Measurements from ENCODE around the gene CABS1.

CABS1 gene

GRCh38 chr4:70334681-70335080 is at the start of gene CABS1:
Gene CABS1, plus strand, starts transcription at chr4:70334981. Its CDS starts 59 bp downstream, at chr4:70335040.
- Mint-ChIP-seq H3K27ac (no peak within 1 kb of the TSS), H3K9me3 (ENCODE audit: low read depth) (no peaks in the 10 kb centered on the region), H3K4me1 (ENCODE audit: low read depth) (no peaks in the 10 kb centered on the region), H3K27me3 (no peaks in the 10 kb centered on the region), H3K4me3 (no peak within 1 kb of the TSS), H3K36me3 (no peaks in the 10 kb centered on the region)

- no peak overlapping the region for H3K27ac Mint-ChIP-seq
- no peak overlapping the region for H3K4me3 Mint-ChIP-seq
- H3K36me3 Mint-ChIP-seq, result no peaks in the 10 kb centered on the region
- H3K27me3 Mint-ChIP-seq, result no peaks in the 10 kb centered on the region
- peaks cover 9% of the 10 kb centered on the region for H3K9me3 Mint-ChIP-seq (ENCODE audit: low read depth)
- no peaks in the 10 kb centered on the region for H3K4me1 Mint-ChIP-seq (ENCODE audit: low read depth)
Measured at GRCh38 chr4:70288651-70289050, 46.1 kb upstream of the CABS1 start.

DNA sequence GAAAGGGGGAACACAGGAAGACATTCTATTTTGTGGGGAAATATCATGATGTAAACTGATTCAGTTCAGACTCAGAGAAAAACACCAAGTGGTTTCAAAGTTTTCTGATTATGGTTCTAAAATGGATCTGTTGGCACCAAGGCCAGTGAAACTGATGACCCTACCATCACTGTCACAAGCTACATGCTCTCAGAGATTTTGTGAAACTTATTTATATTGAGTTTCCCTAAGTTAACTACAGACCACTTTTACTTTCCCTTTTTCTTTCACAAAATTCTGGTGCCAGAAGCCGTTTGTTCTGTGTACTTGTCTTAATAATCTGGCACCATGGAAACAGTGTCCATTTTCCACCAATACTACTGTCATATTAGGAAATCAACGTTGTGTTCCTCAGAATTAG is 43.4 kb upstream of the CABS1 start:
- no peak overlapping the region for H3K4me3 Mint-ChIP-seq
- peaks cover 9% of the 10 kb centered on the region for H3K9me3 Mint-ChIP-seq (ENCODE audit: low read depth)
- no peak overlapping the region for H3K27ac Mint-ChIP-seq
- no peaks in the 10 kb centered on the region for H3K4me1 Mint-ChIP-seq (ENCODE audit: low read depth)
- H3K27me3 Mint-ChIP-seq, result no peaks in the 10 kb centered on the region
- H3K36me3 Mint-ChIP-seq, result no peaks in the 10 kb centered on the region

- Mint-ChIP-seq H3K27ac (no peak overlapping the region), H3K4me1 (ENCODE audit: low read depth) (no peaks in the 10 kb centered on the region), H3K4me3 (no peak overlapping the region), H3K27me3 (peaks cover 4% of the 10 kb centered on the region), H3K9me3 (ENCODE audit: low read depth) (peaks cover 6% of the 10 kb centered on the region), H3K36me3 (no peaks in the 10 kb centered on the region)
Measured at GRCh38 chr4:70297576-70297975, 37.2 kb upstream of the CABS1 start.

DNA sequence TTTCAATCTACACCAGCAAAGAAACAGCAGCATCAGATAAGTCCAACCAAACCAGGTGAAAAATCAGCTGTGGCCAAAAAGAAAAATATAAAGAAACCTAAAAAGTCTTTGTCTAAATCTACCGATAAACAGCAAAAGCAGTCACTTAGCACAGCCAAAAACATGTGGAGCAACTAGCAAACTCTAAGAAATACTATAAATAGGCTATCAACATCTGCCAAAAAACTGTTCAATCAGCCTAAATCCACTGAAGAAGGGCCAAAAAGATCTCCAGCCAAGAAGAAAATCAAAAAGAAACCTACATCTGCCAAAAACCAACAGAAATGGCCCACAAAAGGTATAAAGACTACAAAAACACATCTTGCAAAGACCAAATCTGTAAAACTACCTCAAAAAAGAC is 36.7 kb upstream of the CABS1 start:
- peaks cover 4% of the 10 kb centered on the region for H3K27me3 Mint-ChIP-seq
- H3K27ac Mint-ChIP-seq, result no peak overlapping the region
- no peaks in the 10 kb centered on the region for H3K36me3 Mint-ChIP-seq
- no peak overlapping the region for H3K4me3 Mint-ChIP-seq
- H3K4me1 Mint-ChIP-seq (ENCODE audit: low read depth), result no peaks in the 10 kb centered on the region
- peaks cover 4% of the 10 kb centered on the region for H3K9me3 Mint-ChIP-seq (ENCODE audit: low read depth)

DNA sequence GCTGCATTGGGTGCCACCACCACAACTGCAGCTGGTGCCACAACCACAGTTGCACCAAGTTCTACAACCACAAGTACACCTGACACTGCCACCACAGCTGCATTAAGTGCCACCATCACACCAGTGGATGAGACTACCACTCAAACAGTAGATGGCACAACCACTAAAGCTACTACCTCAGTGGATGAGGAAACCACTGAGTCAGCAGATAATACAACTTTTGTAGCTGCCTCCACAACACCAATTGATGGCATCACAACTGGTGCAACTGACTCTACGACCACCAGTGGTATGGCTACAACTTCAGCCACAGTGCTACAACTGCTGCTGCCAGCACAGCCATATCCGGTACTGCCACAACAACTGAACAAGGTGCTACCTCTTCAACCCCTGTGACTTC is 35.1 kb upstream of the CABS1 start:
- H3K27me3 Mint-ChIP-seq, result peaks cover 4% of the 10 kb centered on the region
- no peaks in the 10 kb centered on the region for H3K9me3 Mint-ChIP-seq (ENCODE audit: low read depth)
- H3K4me1 Mint-ChIP-seq (ENCODE audit: low read depth), result no peaks in the 10 kb centered on the region
- no peak overlapping the region for H3K27ac Mint-ChIP-seq
- no peak overlapping the region for H3K4me3 Mint-ChIP-seq
- H3K36me3 Mint-ChIP-seq, result no peaks in the 10 kb centered on the region

GRCh38 chr4:70300215-70300614 is 34.6 kb upstream of the CABS1 start:
- no peak overlapping the region for H3K27ac Mint-ChIP-seq
- no peaks in the 10 kb centered on the region for H3K4me1 Mint-ChIP-seq (ENCODE audit: low read depth)

GRCh38 chr4:70303090-70303489 is 31.7 kb upstream of the CABS1 start:
- Mint-ChIP-seq H3K27ac (no peak overlapping the region), H3K9me3 (ENCODE audit: low read depth) (no peaks in the 10 kb centered on the region), H3K27me3 (peaks cover 4% of the 10 kb centered on the region), H3K4me1 (ENCODE audit: low read depth) (no peaks in the 10 kb centered on the region), H3K4me3 (no peak overlapping the region), H3K36me3 (no peaks in the 10 kb centered on the region)

More at GRCh38 chr4:70300215-70300614, 34.6 kb upstream of the CABS1 start:
- Mint-ChIP-seq H3K36me3 (no peaks in the 10 kb centered on the region), H3K9me3 (ENCODE audit: low read depth) (no peaks in the 10 kb centered on the region), H3K27me3 (peaks cover 4% of the 10 kb centered on the region), H3K4me3 (no peak overlapping the region)

DNA sequence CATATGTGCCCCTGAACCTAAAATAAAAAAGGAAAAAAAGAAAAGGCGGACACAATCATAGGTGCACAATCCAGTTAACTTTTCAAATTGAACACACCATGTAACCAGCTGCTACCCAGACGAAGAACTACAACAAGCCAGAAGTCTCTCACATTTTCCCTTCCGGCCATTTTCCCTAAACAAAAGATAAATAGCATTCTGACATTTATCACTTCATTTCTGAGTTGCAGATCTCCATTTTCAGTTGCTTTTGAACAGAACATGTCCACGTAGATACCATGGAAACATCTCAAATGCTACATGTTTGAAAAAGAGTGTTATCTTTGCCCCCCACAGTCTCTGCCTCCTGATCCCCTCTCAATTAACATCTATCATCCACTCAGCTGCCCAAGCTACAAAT is 29.2 kb upstream of the CABS1 start:
- H3K4me3 Mint-ChIP-seq, result no peak overlapping the region
- no peak overlapping the region for H3K27ac Mint-ChIP-seq
- no peaks in the 10 kb centered on the region for H3K36me3 Mint-ChIP-seq
- H3K27me3 Mint-ChIP-seq, result no peaks in the 10 kb centered on the region
- peaks cover 4% of the 10 kb centered on the region for H3K9me3 Mint-ChIP-seq (ENCODE audit: low read depth)
- H3K4me1 Mint-ChIP-seq (ENCODE audit: low read depth), result no peaks in the 10 kb centered on the region

- Mint-ChIP-seq H3K4me1 (ENCODE audit: low read depth) (no peaks in the 10 kb centered on the region), H3K36me3 (no peaks in the 10 kb centered on the region)
Measured at GRCh38 chr4:70306076-70306475, 28.7 kb upstream of the CABS1 start.

GRCh38 chr4:70313736-70314135 is 21.0 kb upstream of the CABS1 start:
- no peaks in the 10 kb centered on the region for H3K27me3 Mint-ChIP-seq
- H3K9me3 Mint-ChIP-seq (ENCODE audit: low read depth), result peaks cover 6% of the 10 kb centered on the region
- no peak overlapping the region for H3K4me3 Mint-ChIP-seq
- H3K4me1 Mint-ChIP-seq (ENCODE audit: low read depth), result no peaks in the 10 kb centered on the region
- H3K27ac Mint-ChIP-seq, result no peak overlapping the region
- H3K36me3 Mint-ChIP-seq, result no peaks in the 10 kb centered on the region

More at GRCh38 chr4:70306076-70306475, 28.7 kb upstream of the CABS1 start:
- H3K4me3 Mint-ChIP-seq, result no peak overlapping the region
- H3K9me3 Mint-ChIP-seq (ENCODE audit: low read depth), result peaks cover 4% of the 10 kb centered on the region
- H3K27ac Mint-ChIP-seq, result no peak overlapping the region
- H3K27me3 Mint-ChIP-seq, result no peaks in the 10 kb centered on the region

DNA sequence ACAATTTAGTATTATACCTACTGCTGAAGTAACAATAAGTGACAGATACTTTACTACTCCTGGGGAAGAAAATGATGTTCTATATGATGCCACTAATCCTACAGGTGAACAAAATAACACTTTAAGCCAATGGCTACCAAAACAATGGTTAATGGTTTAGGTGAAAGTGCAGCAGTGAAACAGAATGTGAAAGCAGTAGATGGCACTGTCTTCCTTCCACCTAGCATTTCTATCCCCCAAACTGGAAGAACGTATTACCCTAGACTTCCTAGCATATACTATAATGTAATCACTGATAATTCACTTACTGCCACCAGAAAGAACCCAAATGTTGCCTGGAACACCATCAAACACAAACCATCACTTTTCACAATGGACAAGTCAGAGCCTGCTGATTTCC is 18.9 kb upstream of the CABS1 start:
- Mint-ChIP-seq H3K36me3 (no peaks in the 10 kb centered on the region), H3K9me3 (ENCODE audit: low read depth) (peaks cover 3% of the 10 kb centered on the region), H3K27ac (no peak overlapping the region), H3K4me3 (no peak overlapping the region), H3K27me3 (no peaks in the 10 kb centered on the region), H3K4me1 (ENCODE audit: low read depth) (no peaks in the 10 kb centered on the region)

- no peaks in the 10 kb centered on the region for H3K27me3 Mint-ChIP-seq
Measured at GRCh38 chr4:70326052-70326451, 8.7 kb upstream of the CABS1 start.

GRCh38 chr4:70336043-70336442 is 1.3 kb downstream of the CABS1 start:
- no peaks in the 10 kb centered on the region for H3K9me3 Mint-ChIP-seq (ENCODE audit: low read depth)
- no peaks in the 10 kb centered on the region for H3K27me3 Mint-ChIP-seq

More at GRCh38 chr4:70326052-70326451, 8.7 kb upstream of the CABS1 start:
- H3K9me3 Mint-ChIP-seq (ENCODE audit: low read depth), result no peaks in the 10 kb centered on the region
- no peaks in the 10 kb centered on the region for H3K4me1 Mint-ChIP-seq (ENCODE audit: low read depth)
- H3K4me3 Mint-ChIP-seq, result no peak overlapping the region
- no peaks in the 10 kb centered on the region for H3K36me3 Mint-ChIP-seq
- H3K27ac Mint-ChIP-seq, result no peak overlapping the region

DNA sequence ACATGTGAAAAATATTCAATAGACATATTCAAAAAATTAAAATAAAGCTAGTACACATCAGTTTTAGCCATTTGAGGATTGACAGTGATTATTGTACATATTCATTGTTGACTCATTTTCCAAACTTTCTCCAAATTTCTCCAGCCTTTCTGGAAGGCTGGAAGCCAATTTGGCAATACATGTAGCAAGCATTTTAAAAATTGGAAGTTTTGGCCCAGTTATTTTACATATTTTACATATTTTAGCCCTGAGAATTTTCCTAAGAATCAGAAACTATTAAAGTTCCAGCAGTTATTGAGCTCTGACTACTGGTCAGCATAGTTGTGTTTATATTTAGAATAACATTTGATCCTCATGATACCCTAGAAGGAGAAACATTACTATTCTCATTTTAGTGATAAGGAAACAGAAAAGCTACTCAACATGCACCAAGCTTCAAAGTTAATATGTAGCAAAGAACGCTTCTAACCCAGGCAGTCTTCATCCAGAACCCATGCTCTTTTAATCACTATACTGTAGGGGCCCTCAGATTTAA is 3.2 kb downstream of the CABS1 start:
- no peaks in the 10 kb centered on the region for H3K9me3 Mint-ChIP-seq (ENCODE audit: low read depth)
- no peak overlapping the region for H3K4me3 Mint-ChIP-seq
- no peaks in the 10 kb centered on the region for H3K27me3 Mint-ChIP-seq
- H3K36me3 Mint-ChIP-seq, result no peaks in the 10 kb centered on the region
- no peak overlapping the region for H3K27ac Mint-ChIP-seq
- H3K4me1 Mint-ChIP-seq (ENCODE audit: low read depth), result no peaks in the 10 kb centered on the region

More at GRCh38 chr4:70336043-70336442, 1.3 kb downstream of the CABS1 start:
- no peak overlapping the region for H3K27ac Mint-ChIP-seq
- H3K4me3 Mint-ChIP-seq, result no peak overlapping the region
- H3K4me1 Mint-ChIP-seq (ENCODE audit: low read depth), result no peaks in the 10 kb centered on the region
- no peaks in the 10 kb centered on the region for H3K36me3 Mint-ChIP-seq

DNA sequence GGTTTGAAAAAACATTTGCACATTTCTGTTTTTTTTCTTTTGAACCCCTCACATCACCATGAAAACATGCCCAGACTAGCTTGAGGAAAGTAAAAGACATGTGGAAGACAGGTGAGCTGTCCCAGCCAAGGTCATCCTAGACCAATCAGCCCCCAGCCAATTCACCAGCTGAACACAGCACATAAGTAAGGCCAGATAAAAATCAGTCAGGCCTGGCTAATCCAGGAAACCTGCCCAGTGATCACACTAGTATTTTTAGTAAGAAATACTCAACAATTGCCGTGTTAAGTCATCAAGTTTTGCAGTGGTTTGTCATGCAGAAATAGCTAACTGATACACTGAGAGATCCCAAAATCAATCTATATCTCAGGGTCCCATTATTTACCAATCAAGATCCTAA is 21.4 kb downstream of the CABS1 start:
- Mint-ChIP-seq H3K9me3 (ENCODE audit: low read depth) (peaks cover 3% of the 10 kb centered on the region), H3K27ac (no peak overlapping the region), H3K36me3 (no peaks in the 10 kb centered on the region), H3K27me3 (no peaks in the 10 kb centered on the region), H3K4me1 (ENCODE audit: low read depth) (no peaks in the 10 kb centered on the region), H3K4me3 (no peak overlapping the region)
